LNCAP (cell line): ENCODE data around the gene FASTKD3.
A peak's percentile ranks its signal among the peaks of the same experiment; 100 is the strongest.

ENCODE experiments used
- TF ChIP-seq, protein P1 (sequence below): fragments of 450-650 bp; IDR thresholded peaks from 2 replicates; pipeline ENCODE4 v1.5.1; 2017; ENCODE audit warnings: mild to moderate bottlenecking

FASTKD3 gene

DNA sequence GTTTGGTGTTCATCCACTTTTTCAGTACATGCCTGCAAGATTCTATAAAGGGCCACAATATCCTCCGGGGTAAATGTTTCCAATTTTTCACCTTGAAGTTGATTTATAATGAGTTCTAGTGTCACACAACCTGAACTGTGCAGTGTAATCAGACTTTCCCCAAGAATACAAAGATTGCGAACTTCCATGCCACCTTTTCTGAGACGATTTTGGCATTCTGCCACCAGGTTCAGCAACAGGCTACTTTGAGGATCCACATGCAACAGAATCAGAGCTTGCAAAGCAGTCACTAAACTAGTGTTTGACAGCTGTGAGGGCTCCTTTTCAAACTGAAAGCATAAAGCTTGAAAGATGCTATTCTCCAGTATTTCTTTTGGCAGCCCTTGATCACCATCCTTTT, 1.6 kb downstream of the FASTKD3 start:
- TF ChIP-seq, protein P1, sequence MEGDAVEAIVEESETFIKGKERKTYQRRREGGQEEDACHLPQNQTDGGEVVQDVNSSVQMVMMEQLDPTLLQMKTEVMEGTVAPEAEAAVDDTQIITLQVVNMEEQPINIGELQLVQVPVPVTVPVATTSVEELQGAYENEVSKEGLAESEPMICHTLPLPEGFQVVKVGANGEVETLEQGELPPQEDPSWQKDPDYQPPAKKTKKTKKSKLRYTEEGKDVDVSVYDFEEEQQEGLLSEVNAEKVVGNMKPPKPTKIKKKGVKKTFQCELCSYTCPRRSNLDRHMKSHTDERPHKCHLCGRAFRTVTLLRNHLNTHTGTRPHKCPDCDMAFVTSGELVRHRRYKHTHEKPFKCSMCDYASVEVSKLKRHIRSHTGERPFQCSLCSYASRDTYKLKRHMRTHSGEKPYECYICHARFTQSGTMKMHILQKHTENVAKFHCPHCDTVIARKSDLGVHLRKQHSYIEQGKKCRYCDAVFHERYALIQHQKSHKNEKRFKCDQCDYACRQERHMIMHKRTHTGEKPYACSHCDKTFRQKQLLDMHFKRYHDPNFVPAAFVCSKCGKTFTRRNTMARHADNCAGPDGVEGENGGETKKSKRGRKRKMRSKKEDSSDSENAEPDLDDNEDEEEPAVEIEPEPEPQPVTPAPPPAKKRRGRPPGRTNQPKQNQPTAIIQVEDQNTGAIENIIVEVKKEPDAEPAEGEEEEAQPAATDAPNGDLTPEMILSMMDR = no peak

DNA sequence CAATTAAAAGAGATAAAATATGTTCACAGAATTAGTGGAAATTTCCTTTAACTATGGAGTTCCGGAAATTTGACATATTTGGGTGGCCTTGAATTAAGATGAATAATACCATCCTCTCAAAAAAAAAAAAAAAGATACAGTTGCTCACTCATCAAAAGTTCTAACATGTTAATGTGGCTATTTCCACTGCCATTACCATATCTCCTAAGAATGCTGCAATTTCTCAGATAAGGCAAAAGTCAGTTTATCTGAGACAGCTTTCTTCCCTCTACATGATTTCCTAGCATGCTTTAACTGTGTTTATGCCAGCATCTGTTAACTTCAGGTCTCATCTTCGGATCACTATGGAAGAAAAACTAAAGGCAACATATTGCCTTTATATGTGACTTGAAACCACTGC, 2.6 kb downstream of the FASTKD3 start:
- TF ChIP-seq, protein P1 = no peak

DNA sequence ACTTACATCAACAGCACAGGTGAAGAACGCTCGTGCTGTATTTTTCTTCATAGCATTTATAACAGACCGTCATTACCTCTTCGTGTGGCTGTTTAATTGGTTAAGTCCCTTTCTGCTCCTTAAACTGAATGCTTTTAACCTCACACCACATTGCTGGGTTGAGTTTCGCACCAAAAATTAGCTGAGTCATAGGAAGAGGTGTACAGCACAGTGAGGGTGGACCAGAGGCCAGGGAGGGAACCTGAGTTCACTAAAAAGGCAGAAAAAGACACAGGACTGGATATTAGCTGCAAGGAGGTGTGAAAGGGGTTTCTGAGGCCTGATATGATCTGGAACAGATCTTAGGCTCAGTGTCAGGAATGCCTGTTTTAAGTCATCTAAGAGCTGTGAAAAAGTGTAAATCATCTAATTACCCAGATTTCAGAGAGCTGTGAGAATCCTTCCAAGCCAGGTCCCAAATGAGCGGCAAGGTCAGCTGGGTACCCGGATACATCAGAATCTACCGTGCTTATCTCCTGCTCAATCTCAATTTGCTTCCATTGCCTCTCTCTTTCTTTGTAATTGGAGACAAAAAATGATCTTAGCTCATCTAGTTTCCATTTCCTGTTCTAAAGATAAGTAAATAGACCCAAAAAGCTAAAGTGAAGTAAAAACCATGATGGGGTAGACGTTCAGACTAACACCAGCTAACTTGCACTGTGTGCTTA, 10.8 kb downstream of the FASTKD3 start:
- TF ChIP-seq, protein P1 = no peak

DNA sequence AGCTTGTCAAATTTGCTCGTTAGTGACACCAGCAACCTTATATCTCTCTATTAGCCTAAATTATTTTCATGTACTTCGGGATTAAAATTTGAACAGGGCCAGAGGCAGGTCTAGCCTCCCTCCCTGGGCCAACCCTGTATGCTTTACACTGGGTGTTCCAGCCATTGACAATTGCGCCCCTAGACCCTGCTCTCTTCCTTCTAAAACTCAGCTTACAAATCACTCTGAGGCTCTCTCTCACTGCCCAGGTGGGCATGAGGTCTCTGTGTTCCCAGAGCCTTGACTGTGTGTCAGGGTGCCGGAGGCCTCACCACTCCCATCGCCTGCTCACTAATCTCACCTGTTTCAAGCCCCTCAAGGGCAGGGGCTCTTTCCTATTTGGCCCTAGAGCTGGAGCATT, 11.5 kb downstream of the FASTKD3 start:
- TF ChIP-seq, protein P1 = no peak

DNA sequence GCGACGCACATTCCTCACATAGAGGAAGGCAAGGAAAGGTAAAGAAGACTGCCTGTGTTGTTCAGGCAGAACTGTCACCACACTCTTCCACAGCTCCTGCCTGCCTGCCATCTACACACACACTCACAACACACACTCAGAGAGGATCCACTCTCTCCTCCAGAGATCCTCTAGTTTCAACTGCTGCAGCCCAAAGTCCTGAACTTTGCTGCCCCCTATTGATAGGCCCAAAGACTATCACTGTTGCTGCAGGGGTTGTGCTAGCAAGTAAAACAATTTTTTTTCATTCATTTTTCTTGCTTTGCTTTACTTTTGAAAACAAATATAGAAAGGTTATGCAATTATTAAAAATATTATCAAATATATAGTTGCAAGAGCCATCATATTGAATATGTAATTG, 12.0 kb downstream of the FASTKD3 start:
- TF ChIP-seq, protein P1 = peak; percentile 85

DNA sequence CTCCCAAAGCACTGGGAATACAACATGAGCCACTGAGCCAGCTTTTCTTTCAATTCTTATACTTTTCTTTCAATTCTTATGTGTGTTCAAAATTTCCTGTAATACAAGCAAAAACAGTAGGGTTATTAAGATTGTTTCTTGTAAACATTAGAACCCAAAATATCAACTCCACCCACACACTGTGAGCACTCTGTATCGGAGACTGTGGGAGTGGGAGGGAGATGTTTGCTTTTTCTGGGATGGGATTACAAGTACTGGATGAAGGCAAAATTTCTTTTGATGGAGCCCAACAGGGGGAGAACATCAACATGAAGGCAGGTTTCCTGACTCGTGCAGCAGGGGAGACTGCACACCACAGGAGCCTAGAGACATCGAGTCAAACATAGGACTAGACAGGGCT, 13.2 kb downstream of the FASTKD3 start:
- TF ChIP-seq, protein P1 = no peak

DNA sequence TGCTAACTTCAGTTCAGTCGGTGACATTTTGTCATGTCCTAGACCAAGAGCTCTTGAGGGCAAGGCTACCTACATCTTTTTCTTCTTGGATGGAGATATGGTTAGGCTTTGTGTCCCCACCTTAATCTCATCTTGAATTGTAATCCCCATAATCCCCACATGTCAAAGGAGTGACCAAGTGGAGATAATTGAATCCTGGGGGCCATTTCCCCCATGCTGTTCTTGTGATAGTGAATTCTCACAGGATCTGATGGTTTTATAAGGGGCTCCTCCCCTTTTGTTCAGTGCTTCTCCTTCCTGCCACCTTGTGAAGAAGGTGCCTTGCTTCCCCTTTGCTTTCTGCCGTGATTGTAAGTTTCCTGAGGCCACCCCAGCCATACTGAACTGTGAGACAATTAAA, 15.8 kb downstream of the FASTKD3 start:
- TF ChIP-seq, protein P1 = no peak

DNA sequence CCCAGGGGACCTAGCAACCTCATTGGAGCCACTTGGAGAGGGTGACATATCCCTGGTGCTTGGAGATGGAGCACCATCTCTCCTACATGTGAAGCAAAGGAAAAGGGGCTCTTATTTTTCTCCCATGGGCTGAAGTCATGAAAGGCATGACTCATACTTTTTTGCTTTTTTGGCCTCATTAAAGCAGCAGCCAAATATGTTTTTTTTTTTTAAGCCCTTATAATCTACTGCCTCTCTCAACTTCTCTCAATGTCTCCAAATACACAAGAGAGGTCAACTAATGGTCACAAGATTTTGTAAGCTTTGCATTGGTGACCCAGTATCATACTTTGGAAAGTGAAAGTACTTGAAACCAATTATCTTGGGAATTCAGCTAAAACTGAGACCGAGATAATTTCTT, 16.3 kb downstream of the FASTKD3 start:
- TF ChIP-seq, protein P1 = no peak
